ENCODE data around the gene SHC2. TPM values are rescaled to one million over a fixed set of nuclear protein-coding genes. Genes with fewer than 3 reads are reported as not detected.
A peak's percentile ranks its signal among the peaks of the same experiment; 100 is the strongest.

SHC2 gene
- total RNA-seq, 1 experiment from 2014 or later, result 6.7 TPM

- peaks cover 6% of the 10 kb centered on the region for H3K4me1 ChIP-seq (ENCODE audit: control insufficient read depth, insufficient read depth, low read length)
- ChIA-PET POLR2A (no interaction called here), CTCF (interaction anchor here (0.6 kb wide), 1 partner anchor 124 kb away, joined by 7 read pairs; no protein-coding TSS in a partner anchor)
- no peaks in the 10 kb centered on the region for H3K9me3 ChIP-seq (ENCODE audit: control insufficient read depth, insufficient read depth, low read depth, low read length)
- no peak for DNase-seq (ENCODE audit: low read depth, low spot score)
- no peak for TF ChIP-seq TCF7L2 (IDR thresholded peaks at IDR 0.05; ENCODE audit: low read depth, low read length)
- TF ChIP-seq CTCF (IDR thresholded peaks at IDR 0.05), result no peak
- no peak for TF ChIP-seq POLR2AphosphoS5 (IDR thresholded peaks at IDR 0.05; ENCODE audit: low read depth, low read length)
- no peak for TF ChIP-seq SIN3A (IDR thresholded peaks at IDR 0.05; ENCODE audit: borderline replicate concordance, insufficient read depth, low read depth, low read length)
- no peak for TF ChIP-seq REST (IDR thresholded peaks at IDR 0.05; ENCODE audit: insufficient read depth in 1 of 2, low read depth in 2 of 2, low read length in 1 of 2)
- intact Hi-C loops (cut with micrococcal nuclease; ENCODE audit: unreplicated experiment), result no loop called here
- H3K27ac ChIP-seq (ENCODE audit: low read length), result no peak overlapping the region
- H3K36me3 ChIP-seq (ENCODE audit: control insufficient read depth, insufficient read depth, low read length), result no peaks in the 10 kb centered on the region
- BruUV-seq (replicated peaks), result no TSS peak
- no peak overlapping the region for H3K4me3 ChIP-seq (ENCODE audit: low read depth in 2 of 2, low read length in 2 of 2)
- in situ Hi-C loops (cut with HindIII; ENCODE audit: low pct_unique_long_range_greater_than_20kb, low sequenced_read_pairs), result no loop called here
- H3K27me3 ChIP-seq (ENCODE audit: control insufficient read depth, insufficient read depth, low read length), result no peaks in the 10 kb centered on the region
- ATAC-seq, result no peak
These were observed 37.7 kb upstream of the SHC2 start for GRCh38 chr19:498511-498891.

GRCh38 chr19:497869-498510 lies 37.2 kb upstream of the SHC2 start:
- BruUV-seq (replicated peaks), result no TSS peak
- DNase-seq (ENCODE audit: low read depth, low spot score), result no peak

More at GRCh38 chr19:497869-498510, 37.2 kb upstream of the SHC2 start:
- POLR2A ChIA-PET, result no interaction called here
- H3K4me3 ChIP-seq (ENCODE audit: low read depth in 2 of 2, low read length in 2 of 2), result no peak overlapping the region
- H3K9me3 ChIP-seq (ENCODE audit: control insufficient read depth, insufficient read depth, low read depth, low read length), result no peaks in the 10 kb centered on the region
- peaks cover 6% of the 10 kb centered on the region for H3K4me1 ChIP-seq (ENCODE audit: control insufficient read depth, insufficient read depth, low read length)
- in situ Hi-C loops (cut with HindIII; ENCODE audit: low pct_unique_long_range_greater_than_20kb, low sequenced_read_pairs), result no loop called here
- TF ChIP-seq SIN3A (IDR thresholded peaks at IDR 0.05; ENCODE audit: borderline replicate concordance, insufficient read depth, low read depth, low read length), result no peak
- no peak for TF ChIP-seq CTCF (IDR thresholded peaks at IDR 0.05)
- no peak for TF ChIP-seq TCF7L2 (IDR thresholded peaks at IDR 0.05; ENCODE audit: low read depth, low read length)
- TF ChIP-seq REST (IDR thresholded peaks at IDR 0.05; ENCODE audit: insufficient read depth in 1 of 2, low read depth in 2 of 2, low read length in 1 of 2), result no peak
- TF ChIP-seq POLR2AphosphoS5 (IDR thresholded peaks at IDR 0.05; ENCODE audit: low read depth, low read length), result no peak
- ATAC-seq, result peak; percentile 31
- no peaks in the 10 kb centered on the region for H3K36me3 ChIP-seq (ENCODE audit: control insufficient read depth, insufficient read depth, low read length)
- no peaks in the 10 kb centered on the region for H3K27me3 ChIP-seq (ENCODE audit: control insufficient read depth, insufficient read depth, low read length)
- no peak overlapping the region for H3K27ac ChIP-seq (ENCODE audit: low read length)
- intact Hi-C loops (cut with micrococcal nuclease; ENCODE audit: unreplicated experiment), result no loop called here
- CTCF ChIA-PET, result interaction anchor here (0.6 kb wide), 1 partner anchor 124 kb away, joined by 7 read pairs; no protein-coding TSS in a partner anchor
